Right cardiac atrium (tissue), 5 donors: Measurements from ENCODE around the gene BCAP31. TPM values are rescaled to one million over a fixed set of nuclear protein-coding genes. Genes with fewer than 3 reads are reported as not detected.
A peak's percentile ranks its signal among the peaks of the same experiment; 100 is the strongest.

ENCODE experiments used
- ATAC-seq, 2 donors: fragments of 200-7000 bp; cut with Tn5 transposase; one replicate each; pipeline versions ENCODE4 v1.8.0 to v1.9.1; 2020; ENCODE audit warnings: moderate library complexity in 2 of 2, mild to moderate bottlenecking in 1 of 2
- DNase-seq, 3 donors: peaks; one replicate each; pipeline ENCODE4 v3.0.0-alpha.2; 2020
- H3K27ac ChIP-seq: one replicate; pipeline ENCODE4 v1.5.1; 2013; ENCODE audit warnings: mild to moderate bottlenecking, low read length, control low read depth, moderate library complexity
- H3K27me3 ChIP-seq: one replicate; pipeline ENCODE4 v1.6.1; 2013; ENCODE audit not compliant: control insufficient read depth, insufficient read depth
- H3K4me1 ChIP-seq: one replicate; pipeline ENCODE4 v1.6.1; 2013; ENCODE audit warnings: low read length; ENCODE audit not compliant: control insufficient read depth, insufficient read depth
- H3K4me3 ChIP-seq: one replicate; pipeline ENCODE4 v1.5.1; 2013; ENCODE audit warnings: low read length, control low read depth
- H3K9me3 ChIP-seq: one replicate; pipeline ENCODE4 v1.6.1; 2013; ENCODE audit warnings: low read length; ENCODE audit not compliant: control insufficient read depth
- WGBS: extraction: QIAGEN DNeasy Blood & Tissue Kit; methylation state at CpG from one replicate; pipeline ENCODE4 v1.1.7; 2013; 5-methylcytosine and 5-hydroxymethylcytosine counted together
- intact Hi-C, 4 donors: fragments of 100-400 bp; cut with DNase I; formaldehyde crosslinking; loops; one replicate each; pipeline versions ENCODE4 v1.11.0 to v1.14.0; 2022 to 2023
- polyA plus RNA-seq: library from polyadenylated mRNA; stranded (reverse); fragments of 200-250 nt; gene quantifications from one replicate; pipeline ENCODE4 v1.2.3, GENCODE V29; 2013
- total RNA-seq, 4 donors: library from RNA; stranded (reverse); fragmentation: NEBNext Ultra II Directional; extraction: Animal tissue kit (Norgen Biotek cat#: 25700); gene quantifications; one replicate each; pipeline ENCODE4 v1.2.1, GENCODE V29; 2021
- donor health status: healthy with polysubstance abuse.
- donor health status: DM: no; HTN: yes; CAD: no.
- donor health status: DM: no; HTN: no; CAD: no.
- donor health status: DM: no; HTN: yes; CAD: no; lungs with severe emphysema.
- donor health status: DM: yes; HTN: yes; CAD: no.

BCAP31 gene
- total and polyA plus RNA-seq, 5 donors: 111 to 149 (median 123) TPM

DNA sequence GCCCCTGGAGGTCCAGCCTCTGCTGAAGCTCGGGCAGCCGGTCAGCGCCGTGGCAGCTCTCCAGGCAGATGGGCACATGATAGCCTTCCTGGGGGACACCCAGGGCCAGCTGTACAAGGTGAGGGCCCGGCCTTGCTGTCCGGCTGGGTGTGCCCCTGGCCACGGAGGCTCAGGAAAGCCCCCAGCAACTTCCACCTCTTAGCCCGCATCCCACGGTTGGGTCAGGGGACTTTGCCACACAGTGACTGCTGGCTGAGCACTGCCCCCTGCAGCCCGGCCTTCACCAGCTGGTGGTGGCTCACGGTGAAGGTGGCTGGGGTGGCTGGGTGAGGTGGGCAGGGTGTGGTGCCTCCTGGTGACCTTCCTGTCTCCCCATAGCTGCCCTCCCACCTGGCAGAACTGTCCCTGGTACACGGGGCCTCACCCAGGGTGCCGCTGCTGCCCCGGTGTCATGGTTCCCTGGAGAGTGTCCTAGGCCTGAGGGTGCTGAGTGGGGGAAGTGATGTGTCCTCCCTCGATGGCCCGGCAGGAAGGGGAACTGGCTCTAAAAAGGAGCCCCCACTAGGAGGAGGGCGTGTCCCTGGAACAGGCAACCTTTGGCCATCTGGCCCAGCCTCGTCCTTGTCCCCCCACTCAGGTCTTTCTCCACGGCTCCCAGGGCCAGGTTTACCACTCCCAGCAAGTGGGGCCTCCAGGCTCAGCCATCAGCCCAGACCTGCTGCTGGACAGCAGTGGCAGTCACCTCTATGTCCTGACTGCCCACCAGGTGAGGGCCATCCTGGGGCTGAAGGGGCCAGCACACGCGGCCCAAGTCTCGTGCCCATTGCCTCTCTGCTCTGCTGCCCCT lies 44.3 kb upstream of the BCAP31 start:
- 75% methylated on average over 22 of the region's 22 CpGs for WGBS
- DNase-seq (peak; percentile 12 to 60 (median 46)), ATAC-seq (no peak)
- H3K27ac ChIP-seq: no peak overlapping the region
- no peaks in the 10 kb centered on the region for H3K9me3 ChIP-seq
- intact Hi-C loops: loop anchor here in 2 of 4 donors (10.0 kb wide), 1 partner anchor 186 kb away; no protein-coding TSS in a partner anchor
- no peaks in the 10 kb centered on the region for H3K4me1 ChIP-seq
- H3K4me3 ChIP-seq: no peak overlapping the region
- no peaks in the 10 kb centered on the region for H3K27me3 ChIP-seq

DNA sequence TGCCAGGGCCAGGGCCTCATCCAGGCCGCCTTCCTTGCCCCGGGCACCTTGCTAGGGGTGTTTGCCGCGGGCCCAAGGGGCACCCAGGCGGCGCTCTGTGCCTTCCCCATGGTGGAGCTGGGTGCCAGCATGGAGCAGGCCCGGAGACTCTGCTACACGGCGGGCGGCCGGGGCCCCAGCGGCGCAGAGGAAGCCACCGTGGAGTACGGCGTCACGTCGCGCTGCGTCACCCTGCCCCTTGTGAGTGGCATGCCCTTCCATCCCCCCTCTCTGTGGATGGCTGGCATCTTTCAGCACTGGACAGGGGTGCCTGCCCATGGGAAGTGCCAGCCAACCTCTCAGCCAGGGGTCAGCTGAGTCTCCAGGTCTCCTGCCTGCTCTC lies 43.5 kb upstream of the BCAP31 start:
- intact Hi-C loops: loop anchor here in 2 of 4 donors (10.0 kb wide), 1 partner anchor 187 kb away; no protein-coding TSS in a partner anchor
- Histone ChIP-seq H3K4me1 (no peaks in the 10 kb centered on the region), H3K27me3 (no peaks in the 10 kb centered on the region), H3K9me3 (no peaks in the 10 kb centered on the region), H3K4me3 (no peak overlapping the region), H3K27ac (no peak overlapping the region)
- no peak for ATAC-seq
- 95% methylated on average over 20 of the region's 20 CpGs for WGBS
- DNase-seq: peak in 1 of 3 donors; percentile 49

DNA sequence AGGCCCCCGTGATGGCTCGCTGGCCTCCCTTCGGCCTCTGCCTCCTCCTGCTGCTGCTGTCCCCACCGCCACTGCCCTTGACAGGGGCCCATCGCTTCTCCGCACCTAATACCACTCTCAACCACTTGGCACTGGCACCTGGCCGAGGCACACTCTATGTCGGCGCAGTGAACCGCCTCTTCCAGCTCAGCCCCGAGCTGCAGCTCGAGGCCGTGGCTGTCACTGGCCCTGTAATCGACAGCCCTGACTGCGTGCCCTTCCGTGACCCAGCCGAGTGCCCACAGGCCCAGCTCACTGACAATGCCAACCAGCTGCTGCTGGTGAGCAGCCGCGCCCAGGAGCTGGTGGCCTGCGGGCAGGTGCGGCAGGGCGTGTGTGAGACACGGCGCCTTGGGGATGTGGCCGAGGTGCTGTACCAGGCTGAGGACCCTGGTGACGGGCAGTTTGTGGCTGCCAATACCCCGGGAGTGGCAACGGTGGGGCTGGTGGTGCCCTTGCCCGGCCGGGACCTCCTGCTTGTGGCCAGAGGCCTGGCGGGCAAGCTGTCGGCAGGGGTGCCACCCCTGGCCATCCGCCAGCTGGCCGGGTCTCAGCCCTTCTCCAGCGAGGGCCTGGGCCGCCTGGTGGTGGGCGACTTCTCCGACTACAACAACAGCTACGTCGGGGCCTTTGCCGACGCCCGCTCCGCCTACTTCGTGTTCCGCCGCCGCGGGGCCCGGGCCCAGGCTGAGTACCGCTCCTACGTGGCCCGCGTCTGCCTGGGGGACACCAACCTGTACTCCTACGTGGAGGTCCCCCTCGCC lies 42.9 kb upstream of the BCAP31 start:
- Histone ChIP-seq H3K4me1 (no peaks in the 10 kb centered on the region), H3K9me3 (no peaks in the 10 kb centered on the region), H3K27ac (no peak overlapping the region), H3K4me3 (no peak overlapping the region), H3K27me3 (no peaks in the 10 kb centered on the region)
- ATAC-seq: no peak
- peak; percentile 24 to 62 (median 35) for DNase-seq
- 88% methylated on average over 56 of the region's 56 CpGs for WGBS
- intact Hi-C loops: loop anchor here in 2 of 4 donors (10.0 kb wide), 1 partner anchor 188 kb away; no protein-coding TSS in a partner anchor

DNA sequence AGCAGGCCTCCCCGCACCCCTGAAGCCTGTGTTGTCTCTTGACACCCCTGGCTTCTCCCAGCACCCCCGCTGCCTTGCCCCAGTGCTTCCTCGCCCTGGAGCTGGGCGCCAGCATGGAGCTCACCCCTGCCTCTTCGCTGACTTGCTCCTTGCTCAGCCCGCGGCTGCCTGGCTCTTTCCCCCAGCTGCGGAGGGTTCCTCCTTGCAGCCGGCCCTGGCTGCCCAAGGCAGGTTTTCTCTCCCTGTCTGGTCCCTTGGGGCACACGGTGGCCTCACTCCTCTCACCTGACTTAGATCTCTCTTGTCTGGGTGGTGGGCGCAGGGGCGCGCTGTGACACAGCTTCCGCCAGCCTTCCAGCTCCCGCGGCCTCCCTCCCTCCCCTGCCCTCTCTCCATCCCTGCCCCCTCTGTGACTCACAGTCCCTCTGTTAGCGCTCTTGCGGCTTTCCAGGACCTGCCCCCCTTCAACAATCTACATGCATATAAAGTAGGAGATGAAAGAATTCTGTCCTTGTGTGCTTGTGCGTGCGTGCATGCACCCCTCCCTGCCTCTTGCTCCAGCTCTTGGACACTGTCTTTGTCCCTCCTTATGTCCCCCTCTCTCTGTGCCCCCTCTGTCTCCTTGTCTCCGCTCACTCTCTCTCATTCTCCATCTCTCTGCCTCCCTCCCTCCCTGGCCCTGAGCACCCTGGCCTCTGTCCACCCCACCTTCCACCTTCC lies 42.1 kb upstream of the BCAP31 start:
- Histone ChIP-seq H3K27ac (peak overlapping the region; percentile 49), H3K4me1 (no peaks in the 10 kb centered on the region), H3K4me3 (peak overlapping the region; percentile 20), H3K27me3 (no peaks in the 10 kb centered on the region), H3K9me3 (no peaks in the 10 kb centered on the region)
- DNase-seq (peak; percentile 29 to 63 (median 49)), ATAC-seq (peak in 1 of 2 donors; percentile 6)
- intact Hi-C loops: loop anchor here in 2 of 4 donors (10.0 kb wide), 1 partner anchor 189 kb away; no protein-coding TSS in a partner anchor
- 35% methylated on average over 21 of the region's 21 CpGs for WGBS

DNA sequence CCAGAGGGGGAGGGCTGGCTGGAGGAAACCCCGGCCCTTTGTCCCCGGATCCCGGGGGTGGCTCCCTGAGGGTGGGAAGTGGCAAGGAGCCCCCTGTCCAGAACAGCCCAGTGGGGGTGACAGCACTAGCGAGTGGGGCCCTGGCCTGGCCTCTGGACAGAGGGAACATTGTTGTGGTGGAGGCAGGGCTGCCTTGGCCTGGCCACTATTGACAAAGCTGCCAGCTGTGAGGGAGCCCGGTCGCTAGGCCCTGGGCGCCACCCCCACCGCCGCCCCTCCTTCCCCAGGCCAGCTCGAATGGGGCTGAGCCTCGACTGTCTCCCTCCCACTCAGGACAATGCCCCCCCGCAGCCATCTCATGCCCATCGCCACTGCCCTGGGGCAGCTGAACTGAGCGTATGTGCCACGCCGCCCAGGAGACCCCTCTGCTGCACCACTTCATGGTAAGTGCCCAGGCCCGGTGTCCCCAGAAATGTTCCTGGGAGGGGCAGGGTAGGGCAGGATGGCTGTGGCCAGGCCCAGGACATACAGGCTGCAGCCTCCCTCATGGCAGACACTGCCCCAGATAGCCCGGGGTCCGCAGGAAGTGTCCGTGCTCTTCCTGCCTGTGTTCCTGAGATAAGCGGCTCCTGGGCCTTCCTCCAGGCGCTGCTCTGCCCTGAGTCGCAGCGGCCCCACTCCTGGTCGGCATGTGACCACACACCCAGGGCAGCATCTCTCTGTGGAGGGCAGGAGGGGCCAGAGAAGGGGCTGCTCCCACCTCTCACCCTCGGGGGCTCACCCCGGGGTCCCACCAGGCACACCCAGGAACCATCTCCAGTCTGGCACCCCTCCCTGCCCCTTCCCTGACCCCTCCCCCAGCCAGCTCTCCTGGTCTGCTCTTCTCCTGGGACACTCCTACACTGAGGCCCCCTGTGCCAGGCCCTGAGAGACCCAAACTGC lies 41.2 kb upstream of the BCAP31 start:
- H3K4me1 ChIP-seq: no peaks in the 10 kb centered on the region
- peak overlapping the region; percentile 20 for H3K4me3 ChIP-seq
- H3K27me3 ChIP-seq: no peaks in the 10 kb centered on the region
- peak; percentile 62 to 69 for ATAC-seq
- no peaks in the 10 kb centered on the region for H3K9me3 ChIP-seq
- peak overlapping the region; percentile 49 for H3K27ac ChIP-seq
- intact Hi-C loops: loop anchor here in 3 of 4 donors (2.0 to 10.0 kb wide), 2 partner anchors 187 to 189 kb away; no protein-coding TSS in a partner anchor
- 28% methylated on average over 22 of the region's 27 CpGs for WGBS
- DNase-seq: peak; percentile 39 to 82 (median 72)

DNA sequence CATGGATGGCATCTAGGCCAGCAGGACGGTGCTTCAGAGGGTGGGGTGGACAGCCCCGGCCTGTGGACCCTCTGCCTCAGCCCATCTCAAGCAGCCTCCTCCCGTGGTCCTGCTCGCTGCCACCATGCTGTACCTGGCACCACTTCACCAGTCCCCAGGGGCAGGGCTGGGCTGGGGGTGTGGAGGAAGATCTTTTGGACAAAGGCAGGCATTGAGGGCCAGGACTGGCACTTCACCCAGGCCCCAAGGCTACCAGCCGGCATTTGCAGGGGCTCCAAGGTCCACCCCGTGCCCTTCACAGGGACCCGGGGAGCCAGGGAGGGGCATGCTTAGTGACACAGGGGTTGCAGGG lies 40.6 kb upstream of the BCAP31 start:
- ATAC-seq (peak; percentile 5 to 23), DNase-seq (peak in 2 of 3 donors; percentile 30 to 65)
- WGBS: 70% methylated on average over 7 of the region's 7 CpGs
- Histone ChIP-seq H3K27ac (no peak overlapping the region), H3K27me3 (no peaks in the 10 kb centered on the region), H3K4me1 (no peaks in the 10 kb centered on the region), H3K9me3 (no peaks in the 10 kb centered on the region), H3K4me3 (no peak overlapping the region)
- intact Hi-C loops: loop anchor here in 3 of 4 donors (2.0 to 10.0 kb wide), 2 partner anchors 188 to 190 kb away; no protein-coding TSS in a partner anchor

DNA sequence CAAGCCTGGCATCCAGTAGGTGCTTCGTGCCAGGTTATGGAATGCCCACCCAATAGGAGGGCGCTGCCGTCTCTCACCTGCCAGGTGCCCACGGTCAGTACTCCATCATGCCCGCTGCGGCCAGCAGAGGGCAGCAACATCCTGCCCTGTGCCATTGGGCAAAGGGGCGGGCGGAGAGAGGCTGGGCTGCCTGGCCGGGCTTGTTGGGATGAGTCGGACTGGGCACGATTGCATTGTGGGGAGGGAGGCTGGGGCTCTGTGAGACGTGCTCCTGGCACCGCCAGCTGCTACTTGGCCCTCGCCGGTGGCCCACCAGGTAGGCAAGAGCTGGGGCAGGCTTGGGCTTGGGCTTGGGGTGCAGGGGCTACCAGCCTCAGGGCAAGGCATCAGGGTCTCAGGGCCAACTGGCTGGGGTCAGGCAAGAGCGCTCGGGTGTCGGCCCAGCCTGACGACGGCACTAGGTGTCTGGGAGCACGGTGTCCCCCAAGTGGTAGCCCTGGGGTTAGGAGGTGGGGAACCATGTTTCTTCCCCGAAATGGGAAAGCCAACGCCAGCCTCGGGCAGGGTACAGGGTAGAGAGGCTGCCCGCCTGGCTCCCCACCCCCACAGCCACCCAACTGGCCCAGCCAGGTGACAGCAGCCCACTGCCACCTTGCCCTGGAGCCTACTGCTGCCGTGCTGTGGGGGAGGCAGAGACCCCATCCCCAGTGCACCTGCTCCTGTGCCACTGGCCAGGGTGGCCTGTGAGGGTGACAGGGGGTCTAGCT lies 40.0 kb upstream of the BCAP31 start, which contains the start of gene PLXNB3:
TSS of gene PLXNB3 (plus strand) at position 261 of the 767 bp plus-strand sequence. CDS start 1,287 bp downstream, outside the sequence.
- H3K4me1 ChIP-seq: no peaks in the 10 kb centered on the region
- no peaks in the 10 kb centered on the region for H3K27me3 ChIP-seq
- peak; percentile 73 to 79 for ATAC-seq
- no peak within 1 kb of the TSS for H3K4me3 ChIP-seq
- 29% methylated on average over 26 of the region's 26 CpGs for WGBS
- intact Hi-C loops: loop anchor here in 3 of 4 donors (2.0 to 10.0 kb wide), 2 partner anchors 189 to 191 kb away; no protein-coding TSS in a partner anchor
- DNase-seq: peak; percentile 78 to 91 (median 91)
- H3K27ac ChIP-seq: no peak within 1 kb of the TSS
- H3K9me3 ChIP-seq: no peaks in the 10 kb centered on the region

DNA sequence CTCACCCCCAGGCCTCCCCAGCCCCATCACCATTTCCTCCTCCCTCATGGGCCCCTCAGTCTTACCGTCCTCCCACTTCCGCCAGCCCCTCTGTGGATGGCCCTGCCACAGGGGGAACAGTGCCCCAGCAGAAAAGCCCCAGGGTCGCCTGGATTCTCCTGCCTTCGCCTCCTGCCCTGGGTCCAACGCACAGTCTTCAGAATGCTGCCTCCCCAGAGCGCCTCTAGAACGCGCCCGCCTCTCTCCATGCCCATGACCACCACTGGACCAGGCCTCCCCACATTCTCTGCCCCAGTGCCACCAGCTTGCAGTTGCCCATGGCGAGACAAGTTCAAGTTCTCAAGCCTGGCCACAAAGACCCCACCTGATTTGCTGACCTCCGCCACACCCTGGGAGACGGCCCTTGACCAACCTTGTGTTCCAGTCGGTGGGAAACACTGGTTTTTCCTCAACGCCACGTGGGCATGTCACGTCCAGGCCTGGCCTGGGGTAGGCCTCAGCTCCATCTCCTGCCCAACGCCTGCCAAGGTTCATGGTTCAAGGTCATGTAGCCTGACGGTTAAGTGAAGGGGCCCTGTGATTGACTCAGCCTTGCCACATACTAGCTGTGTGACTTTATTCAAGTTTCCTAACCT lies 39.2 kb upstream of the BCAP31 start:
- Histone ChIP-seq H3K4me3 (no peak overlapping the region), H3K9me3 (no peaks in the 10 kb centered on the region), H3K27me3 (no peaks in the 10 kb centered on the region), H3K4me1 (no peaks in the 10 kb centered on the region), H3K27ac (no peak overlapping the region)
- 89% methylated on average over 15 of the region's 18 CpGs for WGBS
- no peak for ATAC-seq
- peak in 2 of 3 donors; percentile 30 to 44 for DNase-seq
- intact Hi-C loops: loop anchor here in 2 of 4 donors (10.0 kb wide), 1 partner anchor 191 kb away; no protein-coding TSS in a partner anchor
